Measurements from ENCODE around the gene PLCZ1.
"Not testable (repeated sequence)": the region's sequence is repeated elsewhere in the genome, so short reads cannot be mapped to it uniquely, and the experiment has no call there.

Gene PLCZ1

DNA sequence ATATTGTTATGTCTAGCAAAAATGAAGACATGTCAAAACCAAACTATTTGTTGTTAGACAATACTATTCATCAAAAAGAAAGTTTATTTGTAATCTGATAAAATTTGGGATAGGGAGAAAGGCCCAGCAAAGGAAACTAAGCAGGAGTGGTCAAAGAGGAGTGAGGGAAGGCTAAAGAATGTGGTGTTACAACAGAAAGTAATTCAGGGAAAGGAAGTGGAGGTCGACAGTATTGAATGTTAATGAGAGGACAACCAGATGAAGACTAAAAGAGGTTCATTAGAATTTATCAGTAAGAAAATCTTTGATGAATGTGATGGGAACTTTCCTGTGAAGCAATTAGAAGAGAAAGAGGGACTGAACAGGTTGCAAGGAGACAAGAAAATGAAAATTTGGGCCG, 33.9 kb downstream of the PLCZ1 start:
- no peak for DNase-seq (ENCODE audit: low read depth in 2 of 2)

DNA sequence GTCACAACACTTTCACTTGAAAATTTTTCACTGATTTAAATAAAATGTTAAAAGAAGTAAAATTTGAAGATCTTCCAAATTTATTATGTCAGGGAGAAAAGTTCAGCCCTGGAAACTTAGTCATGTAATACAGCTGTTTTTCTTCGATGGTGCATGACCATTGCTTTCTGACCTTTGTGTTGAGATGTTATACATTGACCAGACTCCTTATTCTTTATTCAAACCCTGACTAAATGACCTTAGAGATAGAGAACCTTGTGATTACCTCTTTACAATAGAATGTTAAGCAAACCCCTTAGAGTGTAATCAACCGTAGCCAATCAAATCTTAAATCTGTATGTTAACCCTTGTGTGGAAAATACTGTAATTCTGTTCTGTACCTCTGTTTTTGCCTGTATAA, 34.5 kb downstream of the PLCZ1 start:
- no peak for DNase-seq (ENCODE audit: low read depth in 2 of 2)

DNA sequence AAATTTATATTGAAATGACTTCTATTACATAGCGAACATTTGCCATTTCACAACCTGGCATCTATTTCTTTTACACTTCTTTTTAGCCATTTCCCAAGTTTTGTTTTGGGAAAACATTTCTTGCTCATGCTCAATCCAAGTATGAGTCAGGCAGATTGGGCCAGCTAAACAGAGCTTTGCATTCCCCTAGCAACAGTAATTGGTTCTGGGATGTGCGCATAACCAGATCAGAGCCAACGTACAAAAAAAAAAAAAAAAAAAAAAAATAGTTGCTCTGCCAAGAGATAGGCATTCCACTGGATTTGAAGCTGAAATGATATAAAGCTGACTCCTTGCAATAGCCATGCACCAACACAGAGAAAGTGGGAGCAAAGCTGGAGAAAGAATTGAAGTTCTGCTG, 37.5 kb downstream of the PLCZ1 start:
- no peak for DNase-seq (ENCODE audit: low read depth in 2 of 2)

DNA sequence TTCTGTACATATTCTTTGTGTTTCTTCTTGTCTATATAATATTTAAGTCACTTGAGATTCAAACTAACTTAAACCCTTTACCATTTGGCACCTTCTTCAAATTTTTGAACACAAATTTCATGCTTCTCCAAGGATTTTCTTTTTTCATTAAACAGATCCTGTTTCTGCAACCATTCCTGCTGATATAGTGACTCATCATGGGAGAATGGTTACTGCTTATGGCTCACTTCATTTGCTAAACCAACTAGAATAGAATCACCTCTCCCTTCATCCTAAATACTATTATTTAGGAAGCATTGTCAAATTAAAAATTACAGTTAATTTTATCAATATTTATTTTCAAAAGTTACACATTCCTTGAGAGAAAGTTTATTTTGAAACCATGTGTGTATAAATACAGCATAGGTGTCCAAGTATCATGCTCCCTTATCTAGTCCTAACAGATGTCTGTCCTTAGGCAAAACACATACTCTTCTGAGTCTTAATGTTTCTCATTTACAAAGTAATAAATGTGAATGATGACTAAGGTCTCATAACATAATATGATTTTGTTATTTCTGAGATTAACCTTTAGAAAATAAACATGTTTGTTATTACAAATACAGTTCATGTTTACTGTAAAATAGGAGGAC, 40.7 kb downstream of the PLCZ1 start:
- no peak for DNase-seq (ENCODE audit: low read depth in 2 of 2)

DNA sequence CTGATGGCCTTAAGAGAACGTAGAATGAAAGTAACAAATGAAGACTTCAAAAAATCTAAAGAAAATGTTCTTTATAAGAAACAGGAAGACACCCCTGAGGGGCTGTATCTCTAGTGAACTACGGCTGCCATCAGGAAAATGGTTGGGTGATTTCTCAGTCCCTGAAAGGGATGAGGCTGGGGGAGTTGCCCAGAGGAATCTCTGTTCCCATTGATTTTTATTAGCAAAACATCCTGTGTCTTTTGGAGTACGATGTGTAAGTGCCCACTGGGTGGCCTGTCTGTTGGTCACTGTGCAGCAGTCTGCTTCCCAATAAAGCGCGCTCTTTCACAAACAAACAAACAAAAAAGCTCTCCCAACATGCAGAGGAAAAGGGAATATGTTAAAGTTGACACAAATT, 43.8 kb downstream of the PLCZ1 start:
- DNase-seq (ENCODE audit: low read depth in 2 of 2): not testable (repeated sequence)

DNA sequence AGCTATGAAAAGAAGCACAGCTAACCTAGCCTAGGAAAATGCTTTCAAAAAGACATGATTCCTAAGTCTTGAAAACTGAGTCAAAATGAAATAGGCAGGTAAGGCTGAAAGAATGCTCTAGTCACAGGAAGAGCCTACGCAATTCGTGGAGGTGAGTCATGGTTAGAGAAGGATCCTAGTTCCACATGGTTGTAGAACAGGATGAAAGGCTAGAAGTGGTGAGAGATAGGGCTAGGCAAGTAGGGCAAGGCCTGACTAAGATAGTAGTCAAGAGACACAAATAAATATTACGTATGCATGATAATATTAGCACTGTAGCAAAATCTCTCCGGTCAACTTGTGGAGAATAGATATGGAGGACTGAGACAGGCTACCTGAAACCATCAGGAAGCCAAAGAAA, 47.2 kb downstream of the PLCZ1 start:
- no peak for DNase-seq (ENCODE audit: low read depth in 2 of 2)

DNA sequence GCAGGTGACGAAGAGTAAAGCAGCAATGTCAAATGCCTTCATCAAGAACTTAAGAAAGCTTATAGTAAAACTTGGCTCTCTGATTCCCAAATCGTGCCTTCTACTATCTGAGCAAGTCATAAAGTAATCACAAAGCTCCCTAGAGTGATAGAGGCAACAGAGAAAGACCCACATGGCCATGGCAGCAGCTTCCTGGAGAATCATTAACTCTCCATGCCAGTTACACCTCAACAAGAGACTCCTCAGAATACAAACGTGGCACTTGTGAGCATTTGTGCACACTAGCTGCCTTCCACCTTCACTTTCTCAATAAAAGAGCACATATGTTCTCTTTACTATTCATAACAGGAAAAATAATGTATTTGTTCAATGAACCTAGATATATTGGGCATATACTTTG, 48.0 kb downstream of the PLCZ1 start:
- DNase-seq (ENCODE audit: low read depth in 2 of 2): no peak

DNA sequence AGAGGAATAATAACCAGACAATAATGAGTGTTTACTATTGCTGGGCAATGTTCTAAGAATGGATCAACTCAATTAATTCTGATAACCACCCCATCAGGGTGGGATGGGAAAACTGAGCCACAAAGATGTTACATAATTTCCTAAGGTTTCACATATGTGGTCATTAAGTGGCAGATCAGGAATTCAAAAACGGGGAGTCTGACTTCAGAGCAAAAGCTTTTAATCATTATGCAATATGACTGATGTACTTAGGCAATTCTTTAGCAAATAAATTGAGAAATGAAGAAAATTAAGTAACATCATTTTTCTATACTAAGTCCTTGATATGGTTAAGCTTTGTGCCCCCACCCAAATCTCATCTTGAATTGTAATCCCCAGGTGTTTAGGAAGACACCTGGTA, 53.4 kb downstream of the PLCZ1 start:
- DNase-seq (ENCODE audit: low read depth in 2 of 2): no peak

DNA sequence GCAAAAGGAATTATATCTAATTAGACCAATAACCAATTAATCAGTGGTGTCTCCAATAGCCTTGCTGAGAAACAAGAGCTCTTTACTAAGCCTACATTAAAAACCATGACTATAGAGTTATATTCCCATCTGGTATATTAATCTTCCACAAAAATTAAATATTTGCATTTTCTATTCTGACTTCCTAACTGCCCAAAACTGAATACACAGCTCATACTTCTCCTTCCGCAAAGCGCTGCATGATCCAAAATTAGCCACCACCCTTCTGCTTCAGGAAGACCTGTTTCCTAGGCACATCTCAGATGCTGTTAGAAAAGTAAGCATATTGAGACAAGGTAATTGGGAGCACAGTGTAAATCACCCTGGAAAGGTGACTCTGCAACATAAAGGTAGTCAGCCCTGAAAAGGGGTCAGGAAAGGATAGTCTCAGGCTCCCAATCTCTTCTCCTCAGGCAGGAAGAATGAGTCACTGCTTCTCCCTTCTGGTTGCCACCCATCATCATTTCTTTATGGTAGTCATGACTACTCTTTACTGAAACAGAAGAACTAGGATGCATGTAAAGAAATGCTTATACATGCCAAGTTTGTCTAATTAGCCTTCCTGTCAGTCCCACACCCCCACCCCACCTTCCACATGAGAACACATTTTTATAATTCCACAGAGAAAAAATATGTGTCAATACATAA, 54.3 kb downstream of the PLCZ1 start:
- DNase-seq (ENCODE audit: low read depth in 2 of 2): no peak

DNA sequence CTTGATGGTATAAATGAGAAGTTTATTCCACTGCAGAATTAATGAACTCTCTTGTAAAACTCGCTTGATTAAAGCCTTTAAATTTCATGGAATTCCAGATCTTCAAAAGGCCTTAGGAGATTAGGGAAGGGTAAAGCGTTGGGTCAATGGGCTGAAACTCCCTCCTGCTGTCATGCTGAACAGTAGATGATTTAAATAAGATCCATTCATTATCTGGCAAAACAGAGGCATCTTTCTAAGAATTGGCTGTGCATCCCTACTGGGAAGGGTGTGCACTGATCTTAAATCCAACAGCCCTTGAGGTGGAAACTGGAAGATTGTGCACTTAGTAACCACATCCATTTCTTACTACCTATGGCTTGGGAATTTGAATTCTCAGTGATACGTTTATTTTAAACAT, 56.0 kb downstream of the PLCZ1 start:
- no peak for DNase-seq (ENCODE audit: low read depth in 2 of 2)

DNA sequence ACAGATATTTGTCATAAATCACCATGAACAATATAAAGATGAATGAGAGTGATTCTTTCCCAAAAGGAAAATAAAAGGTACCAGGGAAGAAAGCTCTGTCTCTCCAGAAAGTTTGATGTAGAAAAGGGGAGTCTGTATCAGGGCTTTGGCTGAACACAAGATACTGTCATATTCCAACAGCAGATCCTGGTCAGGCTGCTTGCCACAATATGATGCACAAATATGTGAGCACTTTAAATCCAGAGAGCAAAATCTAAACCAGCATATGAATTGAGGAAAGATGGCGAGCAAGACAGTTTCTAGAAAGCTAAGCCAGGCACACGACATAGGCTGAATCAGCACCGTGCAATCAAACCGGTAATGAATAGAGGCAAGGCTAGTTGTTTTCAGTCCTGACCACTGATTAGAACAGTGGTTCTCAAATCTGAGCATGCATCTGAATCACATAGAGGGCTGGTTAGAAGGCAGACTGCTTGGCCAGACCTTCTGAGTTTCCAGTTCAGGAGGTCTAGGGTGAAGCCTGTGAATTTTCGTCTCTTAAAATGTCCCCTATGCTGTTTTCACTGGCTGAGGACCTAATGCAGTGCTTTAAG, 60.7 kb downstream of the PLCZ1 start:
- no peak for DNase-seq (ENCODE audit: low read depth in 2 of 2)

DNA sequence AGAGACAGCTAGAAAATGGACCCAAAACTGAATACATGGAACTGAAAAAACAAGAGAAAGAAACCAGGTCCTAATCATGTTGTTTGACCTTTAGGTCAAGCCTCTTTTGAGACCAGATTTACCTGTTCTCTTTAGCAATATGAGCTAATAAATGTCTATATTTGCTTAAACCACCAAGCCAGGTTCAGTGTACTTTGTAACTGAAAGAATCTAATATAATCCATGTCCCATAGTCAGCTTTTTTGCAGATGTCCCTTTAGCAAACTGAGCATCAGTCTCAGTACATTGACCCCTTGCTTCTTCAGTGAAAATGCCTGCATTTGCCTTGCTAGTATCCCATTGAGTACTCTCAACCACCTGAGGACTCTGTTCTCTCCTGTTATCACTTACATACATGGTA, 61.7 kb downstream of the PLCZ1 start:
- no peak for DNase-seq (ENCODE audit: low read depth in 2 of 2)

DNA sequence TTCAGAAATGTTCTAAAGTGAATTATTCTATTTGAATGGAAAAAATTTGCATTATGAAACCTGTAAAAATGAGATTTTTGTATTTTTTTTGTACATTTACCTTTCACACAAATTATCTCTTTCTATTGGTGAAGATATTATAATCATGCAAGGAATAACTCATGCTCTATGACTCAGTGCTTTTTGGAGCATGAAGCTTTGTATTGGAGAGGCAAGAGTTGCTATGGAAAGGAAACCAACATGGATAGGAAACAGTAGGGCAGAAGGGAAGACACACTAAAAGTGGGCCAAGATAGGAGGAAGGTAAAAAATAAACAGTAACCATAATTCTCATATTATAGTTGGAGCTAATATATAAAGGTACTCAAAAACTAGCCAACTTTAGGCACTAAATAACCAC, 79.0 kb downstream of the PLCZ1 start:
- no peak for DNase-seq (ENCODE audit: low read depth in 2 of 2)

DNA sequence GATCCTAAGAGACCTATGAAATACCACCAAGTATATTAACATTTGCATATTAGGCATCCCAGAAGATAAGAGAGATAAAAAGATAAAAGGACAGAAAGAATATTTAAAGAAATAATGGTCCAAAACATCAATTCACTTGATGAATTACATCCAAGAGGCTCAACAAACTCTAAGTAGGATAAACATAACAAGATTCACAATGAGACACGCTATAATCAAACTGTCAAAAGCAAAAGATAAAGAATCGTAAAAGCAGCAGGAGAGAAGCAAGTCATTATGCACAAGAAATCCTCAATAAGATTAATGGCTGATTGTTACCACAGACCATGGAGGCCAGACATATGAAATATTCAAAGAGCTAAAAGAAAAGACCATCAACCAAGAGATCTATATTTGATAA, 79.6 kb downstream of the PLCZ1 start:
- DNase-seq (ENCODE audit: low read depth in 2 of 2): no peak

DNA sequence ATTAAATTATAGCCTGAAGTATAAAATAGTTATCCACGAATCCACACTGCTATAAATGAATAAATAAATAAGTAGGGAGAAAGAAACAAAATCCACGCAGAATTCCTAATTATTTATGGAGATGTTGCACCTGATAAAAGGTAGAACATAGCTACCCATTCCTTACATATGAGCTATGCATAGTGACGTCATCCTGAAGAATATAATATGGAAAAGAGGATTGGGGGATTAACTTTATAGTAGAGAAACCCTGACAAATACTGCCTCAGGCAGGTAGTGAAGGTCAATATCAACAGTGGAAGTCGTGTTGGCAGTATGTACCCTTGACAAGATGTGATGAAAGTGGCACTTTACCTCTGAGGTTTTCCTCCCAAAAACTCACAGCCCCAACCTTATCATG, 82.5 kb downstream of the PLCZ1 start:
- no peak for DNase-seq (ENCODE audit: low read depth in 2 of 2)

DNA sequence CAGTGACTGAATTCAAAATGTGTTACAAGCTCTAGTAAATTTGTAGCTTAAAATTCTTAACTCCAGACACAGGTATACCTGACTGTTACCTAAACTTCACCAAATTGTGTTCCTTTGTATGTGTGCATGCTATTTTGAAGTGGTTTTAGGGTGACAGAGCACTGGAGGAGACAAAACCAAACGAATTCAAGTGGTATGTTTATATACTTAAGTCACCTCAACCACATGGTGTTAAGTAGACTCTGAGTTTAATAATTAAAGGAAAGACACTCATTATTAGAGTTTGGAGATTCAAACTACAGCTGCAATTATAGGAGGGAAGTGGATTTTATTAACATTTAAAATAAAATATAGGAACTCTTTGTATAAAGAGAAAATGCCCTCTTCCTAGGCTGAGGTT, 84.3 kb downstream of the PLCZ1 start:
- DNase-seq (ENCODE audit: low read depth in 2 of 2): no peak

DNA sequence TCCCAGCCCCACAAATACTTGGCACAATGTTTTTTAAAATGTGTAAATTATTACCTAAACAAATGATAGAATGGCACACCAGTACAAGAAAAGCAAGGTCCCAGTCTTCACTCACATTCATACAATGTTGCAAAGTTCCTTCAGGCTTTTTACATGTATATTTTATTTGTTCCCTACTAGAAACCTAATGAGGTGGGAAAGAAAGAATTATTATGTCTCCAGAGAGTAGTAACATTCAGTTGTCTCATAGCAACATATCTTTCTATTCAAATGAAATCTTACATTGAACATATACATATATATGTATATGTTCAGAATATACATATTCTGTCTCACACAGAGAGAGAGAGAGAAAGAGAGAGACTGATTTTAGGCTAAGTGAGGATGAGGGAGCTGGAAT, 85.2 kb downstream of the PLCZ1 start:
- DNase-seq (ENCODE audit: low read depth in 2 of 2): no peak

DNA sequence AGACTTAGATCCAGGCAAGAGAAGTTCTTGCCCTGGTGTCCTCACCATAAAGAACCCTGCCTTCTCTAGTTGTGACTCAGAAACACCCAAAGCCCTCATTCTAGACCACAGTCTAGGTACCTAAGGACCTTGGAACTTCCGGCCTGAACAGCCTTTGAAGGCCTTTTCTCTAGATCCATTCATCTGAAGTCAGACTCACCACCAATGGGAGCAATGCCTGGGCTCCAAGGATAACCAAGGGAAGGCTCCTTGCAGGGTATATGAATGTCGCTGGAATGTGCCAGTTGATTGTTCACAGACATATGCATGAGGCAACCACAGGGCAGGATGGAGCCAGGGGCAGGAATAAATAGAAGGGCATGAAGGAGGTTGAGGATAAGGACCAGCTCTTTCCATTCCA, 86.3 kb downstream of the PLCZ1 start:
- no peak for DNase-seq (ENCODE audit: low read depth in 2 of 2)

DNA sequence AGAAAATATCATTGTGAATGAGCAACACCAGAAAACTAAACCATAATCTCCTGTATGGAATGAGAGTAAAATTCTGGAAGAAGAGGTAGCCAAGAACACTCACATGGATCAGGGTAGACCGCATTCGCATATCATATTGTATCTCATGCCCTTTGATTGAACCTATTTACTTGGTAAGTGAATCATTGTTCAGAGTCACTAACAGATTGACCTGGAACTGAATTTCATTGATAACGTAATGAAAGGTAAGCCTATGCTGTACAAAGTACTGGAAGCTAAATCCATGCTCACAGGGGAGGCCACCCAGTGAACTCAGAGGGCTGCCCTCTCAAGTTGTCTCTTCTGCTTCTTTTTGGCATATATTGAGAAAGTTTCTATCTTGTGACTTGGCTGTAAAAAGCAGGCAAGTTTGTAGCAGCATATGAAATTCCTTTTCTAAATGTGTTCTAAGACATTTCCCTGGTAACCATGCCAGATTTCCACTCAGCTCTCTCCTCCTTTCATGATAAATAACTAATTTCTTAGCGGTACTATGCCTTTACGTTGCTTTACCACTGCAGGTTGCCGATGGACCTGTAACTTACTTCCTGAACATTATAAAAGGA, 91.4 kb downstream of the PLCZ1 start:
- no peak for DNase-seq (ENCODE audit: low read depth in 2 of 2)

DNA sequence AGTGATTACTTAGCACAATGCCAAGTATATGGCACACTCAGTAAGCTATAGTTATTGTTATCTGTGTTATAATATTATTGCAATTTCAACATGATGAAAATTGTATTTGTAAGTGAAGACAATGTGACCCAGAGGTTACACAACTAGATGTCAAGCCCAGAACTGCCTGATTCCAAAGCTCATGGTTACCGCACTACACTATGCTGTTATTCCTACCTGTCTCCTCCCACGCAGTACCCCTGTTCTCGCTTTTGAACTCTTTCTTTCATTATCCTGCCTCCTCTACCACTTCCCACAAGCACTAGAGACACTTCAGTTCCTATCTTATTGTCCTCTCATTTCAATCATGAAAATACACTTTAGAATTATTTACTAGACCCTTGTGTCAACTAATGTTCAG, 93.2 kb downstream of the PLCZ1 start:
- DNase-seq (ENCODE audit: low read depth in 2 of 2): no peak

DNA sequence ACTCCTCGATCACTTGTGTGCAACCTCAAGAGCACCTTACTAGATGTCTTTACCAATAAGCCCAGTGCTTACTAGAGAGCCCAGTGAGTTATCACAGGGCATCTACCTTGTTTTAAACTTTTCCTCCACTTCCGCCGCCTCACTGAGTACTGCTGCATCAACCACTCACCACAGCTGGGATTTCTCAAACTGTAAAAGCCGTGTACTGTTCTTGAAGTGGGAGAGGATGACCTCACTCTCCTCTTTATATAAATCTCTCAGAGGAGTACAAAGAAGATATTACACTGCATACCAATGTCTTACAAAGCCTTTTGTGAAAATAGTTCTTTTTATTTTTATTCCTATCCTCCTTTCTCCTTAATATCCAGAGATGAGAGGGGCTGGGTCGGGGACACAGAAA, 94.1 kb downstream of the PLCZ1 start:
- DNase-seq (ENCODE audit: low read depth in 2 of 2): no peak

DNA sequence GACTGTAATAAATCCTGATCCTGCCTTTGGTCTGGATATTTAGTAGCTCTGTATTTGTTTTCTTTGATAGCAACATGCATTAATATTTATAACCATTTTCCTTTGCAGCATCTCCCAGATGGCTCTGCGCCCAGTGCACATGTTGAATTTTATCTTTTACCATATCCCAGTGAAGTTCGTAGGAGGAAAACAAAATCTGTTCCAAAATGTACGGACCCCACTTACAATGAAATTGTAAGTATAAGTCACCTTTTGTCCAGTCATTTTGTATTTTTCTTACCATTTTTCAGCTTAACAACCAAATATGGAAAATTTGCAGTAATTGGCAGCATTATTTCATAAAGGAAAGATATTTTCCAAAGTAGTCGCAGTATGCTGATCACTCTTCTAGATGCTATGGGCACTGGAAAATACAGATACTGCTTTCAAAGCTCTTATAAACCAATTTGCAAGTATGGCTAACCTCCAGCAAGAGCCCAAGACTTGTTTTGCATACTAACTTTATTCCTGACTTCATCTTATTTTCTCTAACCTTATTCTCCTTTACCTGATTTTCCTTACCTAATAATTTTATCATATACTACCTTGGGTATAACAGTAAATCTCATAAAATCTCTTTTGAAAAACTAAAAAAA, 97.4 kb downstream of the PLCZ1 start:
- no peak for DNase-seq (ENCODE audit: low read depth in 2 of 2)

DNA sequence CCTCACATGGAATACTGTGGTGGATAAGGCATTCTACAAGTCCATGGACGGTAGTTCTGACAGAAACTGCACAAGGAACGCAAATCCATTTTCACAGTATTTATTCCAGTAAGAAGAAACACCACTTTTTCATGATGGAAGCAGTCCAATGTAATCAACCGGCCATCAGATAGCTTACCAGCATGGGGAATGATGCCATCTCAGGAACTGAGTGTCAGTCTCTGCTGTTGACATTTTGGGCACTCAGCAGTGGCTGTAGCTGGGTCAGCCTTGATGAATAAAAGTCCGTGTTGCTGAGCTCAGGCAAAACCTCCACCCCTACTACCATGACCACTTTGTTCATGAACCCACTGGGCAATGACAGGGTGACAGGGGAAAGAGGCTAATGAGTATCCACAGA, 103.4 kb downstream of the PLCZ1 start:
- DNase-seq (ENCODE audit: low read depth in 2 of 2): no peak

Measured in stimulated activated CD8-positive, alpha-beta memory T cell treated with anti-CD3 and anti-CD28 coated beads, Interleukin-7, amount 100 ng/mL, for 1 hour (primary cell).